ENCODE measurements around the gene FKBP11.
"Not testable (repeated sequence)": the region's sequence is repeated elsewhere in the genome, so short reads cannot be mapped to it uniquely, and the experiment has no call there.

FKBP11 gene

GRCh38 chr12:48924617-48925303 is 532 bp downstream of the FKBP11 start:
- Histone ChIP-seq H3K4me3 (peak overlapping the region; percentile 64 to 93 (median 82)), H3K27ac (peak overlapping the region; percentile 20 to 94 (median 82))

GRCh38 chr12:48923117-48923516 is 2.2 kb downstream of the FKBP11 start:
- no peak overlapping the region for H3K27ac ChIP-seq
- no peak overlapping the region for H3K4me3 ChIP-seq

- Histone ChIP-seq H3K4me3 (no peak overlapping the region), H3K27ac (peak overlapping the region in 8 of 21 experiments; percentile 6 to 82 (median 39))
Observed at GRCh38 chr12:48917857-48918537, 7.3 kb downstream of the FKBP11 start.

DNA sequence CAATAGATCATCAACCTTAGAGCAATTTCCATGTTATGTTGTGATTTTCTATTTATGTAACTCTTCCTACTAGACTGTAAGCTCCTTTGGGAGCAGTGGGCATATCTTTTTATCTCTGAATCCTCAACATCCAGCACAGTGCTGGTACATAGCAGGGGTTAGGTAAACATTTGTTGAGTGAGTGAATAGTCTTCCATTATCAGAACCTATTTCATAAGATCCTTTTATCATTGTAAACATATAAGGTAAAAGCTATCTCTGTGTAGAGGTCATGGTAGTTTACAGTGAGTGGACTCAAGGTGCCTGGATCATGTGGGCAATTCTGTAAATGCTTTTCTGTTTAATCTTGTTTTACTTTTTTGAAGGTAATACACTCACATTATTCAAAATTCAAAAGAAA is 15.1 kb downstream of the FKBP11 start:
- no peak overlapping the region for H3K4me3 ChIP-seq
- H3K27ac ChIP-seq = no peak overlapping the region

- not testable (repeated sequence) for H3K27ac ChIP-seq, H3K4me3 ChIP-seq
Observed at GRCh38 chr12:48909698-48910097, 15.6 kb downstream of the FKBP11 start.

- H3K27ac ChIP-seq = no peak overlapping the region
Observed at GRCh38 chr12:48907245-48907644, 18.0 kb downstream of the FKBP11 start.

DNA sequence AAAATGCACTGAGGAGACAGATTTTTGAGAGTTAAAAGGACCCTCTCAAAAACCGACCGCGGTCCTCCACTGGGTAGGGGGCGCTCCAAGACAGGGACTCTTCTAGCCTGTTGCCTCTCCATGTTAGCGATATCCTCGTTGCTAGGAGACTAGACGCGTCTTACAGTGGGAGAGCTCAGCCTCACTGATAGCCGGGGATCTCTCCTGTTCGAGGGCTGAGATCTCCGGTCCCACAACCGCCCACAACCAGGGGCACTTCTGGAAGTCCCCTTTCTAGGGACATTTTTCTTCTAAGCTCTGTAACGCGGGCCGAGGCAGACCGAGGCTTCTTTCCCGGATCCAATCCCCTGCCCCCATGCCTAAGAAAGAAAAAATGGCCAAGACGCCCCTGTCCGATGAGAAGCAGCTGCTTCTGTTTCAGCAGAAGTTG is 21.3 kb downstream of the FKBP11 start:
- peak overlapping the region in 2 of 21 experiments; percentile 25 to 32 for H3K27ac ChIP-seq
- peak overlapping the region in 5 of 7 experiments; percentile 3 to 42 (median 20) for H3K4me3 ChIP-seq

More at GRCh38 chr12:48907245-48907644, 18.0 kb downstream of the FKBP11 start:
- no peak overlapping the region for H3K4me3 ChIP-seq

DNA sequence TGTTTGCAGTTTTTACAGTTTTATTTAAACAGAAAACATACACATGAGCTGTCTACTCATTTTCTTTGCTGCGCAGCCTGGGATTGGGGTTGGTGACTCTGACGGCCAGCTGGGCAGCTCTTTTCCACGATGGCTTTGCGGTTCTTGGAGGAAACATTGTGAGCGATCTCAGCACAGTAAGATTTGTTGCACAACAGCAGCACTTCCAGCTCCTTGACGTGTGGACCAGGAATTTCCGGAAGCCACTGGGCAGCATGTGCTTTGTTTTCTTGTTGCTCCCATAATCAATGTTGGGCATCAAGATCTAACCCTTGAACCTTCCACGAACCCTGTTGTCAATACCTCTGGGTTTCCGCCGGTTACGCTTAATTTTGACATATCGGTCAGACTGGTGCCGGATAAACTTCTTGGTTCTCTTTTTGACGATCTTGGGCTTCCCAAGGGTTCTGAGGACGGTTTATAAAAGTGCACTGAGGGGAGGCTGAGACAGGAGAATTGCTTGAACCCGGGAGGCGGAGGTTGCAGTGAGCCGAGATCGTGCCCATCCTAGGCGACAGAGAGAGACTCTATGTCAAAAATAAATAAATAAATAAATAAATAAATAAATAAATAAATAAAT is 21.8 kb downstream of the FKBP11 start:
- Histone ChIP-seq H3K27ac (no peak overlapping the region), H3K4me3 (peak overlapping the region in 1 of 7 experiments; percentile 42)

DNA sequence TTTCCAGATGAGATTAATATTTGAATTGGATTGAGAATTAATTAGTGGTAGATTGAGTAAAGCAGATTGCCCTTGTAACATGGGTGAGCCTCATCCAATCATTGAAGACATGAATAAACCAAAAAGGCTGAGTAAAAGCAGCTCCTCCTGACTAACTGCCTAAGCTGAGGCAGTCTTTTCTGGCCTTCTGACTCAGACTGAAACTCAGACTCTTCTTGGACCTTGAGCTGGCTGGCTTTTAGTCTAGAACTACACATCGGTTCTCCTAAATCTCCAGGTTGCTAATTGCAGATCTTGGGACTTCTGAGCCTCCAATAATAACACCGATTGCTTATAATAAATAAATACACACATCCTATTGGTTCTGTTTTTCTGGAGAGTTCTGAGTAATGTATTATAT is 24.0 kb downstream of the FKBP11 start:
- H3K4me3 ChIP-seq = no peak overlapping the region
- no peak overlapping the region for H3K27ac ChIP-seq

DNA sequence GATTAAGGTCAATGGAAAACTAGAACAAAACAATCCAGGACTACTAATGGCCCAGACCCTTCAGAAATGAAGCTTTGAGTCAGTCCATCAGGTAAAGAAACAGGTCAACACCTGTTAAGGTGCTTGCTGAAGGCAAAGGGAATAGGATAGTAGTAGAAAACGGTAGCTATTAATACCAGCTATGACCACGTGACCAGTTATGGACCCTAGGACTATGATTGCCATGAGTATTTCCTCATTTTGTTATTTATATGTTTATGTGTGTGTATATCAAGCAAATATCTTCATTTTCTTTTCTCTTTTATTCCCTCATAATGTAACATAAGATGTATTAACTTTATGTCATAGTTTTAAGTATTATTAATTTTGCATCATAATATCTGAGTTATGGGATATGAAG is 25.6 kb downstream of the FKBP11 start:
- Histone ChIP-seq H3K27ac (no peak overlapping the region), H3K4me3 (no peak overlapping the region)

GRCh38 chr12:48894271-48894670 is 31.0 kb downstream of the FKBP11 start:
- Histone ChIP-seq H3K27ac (no peak overlapping the region), H3K4me3 (no peak overlapping the region)

DNA sequence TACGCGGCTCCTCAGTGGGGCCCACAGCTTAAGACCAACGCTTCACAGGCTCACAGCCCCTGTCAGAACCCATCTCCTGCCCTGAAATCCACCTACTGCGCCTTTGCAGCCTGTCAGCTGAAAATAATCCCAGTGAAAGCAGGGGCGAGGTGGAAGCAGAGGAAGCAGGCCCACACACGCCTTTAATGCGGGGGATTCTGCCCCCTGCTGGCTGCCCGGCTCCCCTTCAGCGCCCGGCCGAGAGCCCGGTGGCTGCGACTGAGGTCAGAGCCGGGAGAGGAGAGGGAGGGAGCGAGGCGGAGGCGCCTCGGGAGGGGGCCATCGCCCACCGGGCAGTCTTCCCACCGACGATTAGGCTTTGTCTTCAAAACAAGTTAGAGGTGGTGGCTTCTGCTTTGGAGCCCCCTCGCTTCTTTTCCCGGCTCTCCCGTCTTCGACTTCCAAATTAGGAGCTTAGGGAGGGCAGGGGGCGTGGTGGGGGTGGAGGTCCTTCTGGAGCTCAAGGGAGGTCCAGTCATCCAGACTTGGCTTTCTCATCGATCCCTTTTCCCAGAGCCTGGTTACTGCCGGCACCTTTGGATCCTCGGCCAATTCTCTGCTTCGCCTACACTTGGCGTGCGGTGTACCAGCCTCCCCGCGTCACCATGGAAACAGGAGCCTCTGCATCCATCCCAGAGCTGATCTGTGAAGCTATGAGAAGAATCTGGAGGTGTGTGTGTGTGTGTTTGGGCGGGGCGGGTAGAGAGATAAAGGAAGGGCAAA is 34.5 kb downstream of the FKBP11 start:
- Histone ChIP-seq H3K4me3 (peak overlapping the region in 1 of 7 experiments; percentile 21), H3K27ac (no peak overlapping the region)

GRCh38 chr12:48889679-48890078 is 35.6 kb downstream of the FKBP11 start:
- Histone ChIP-seq H3K4me3 (no peak overlapping the region), H3K27ac (no peak overlapping the region)

DNA sequence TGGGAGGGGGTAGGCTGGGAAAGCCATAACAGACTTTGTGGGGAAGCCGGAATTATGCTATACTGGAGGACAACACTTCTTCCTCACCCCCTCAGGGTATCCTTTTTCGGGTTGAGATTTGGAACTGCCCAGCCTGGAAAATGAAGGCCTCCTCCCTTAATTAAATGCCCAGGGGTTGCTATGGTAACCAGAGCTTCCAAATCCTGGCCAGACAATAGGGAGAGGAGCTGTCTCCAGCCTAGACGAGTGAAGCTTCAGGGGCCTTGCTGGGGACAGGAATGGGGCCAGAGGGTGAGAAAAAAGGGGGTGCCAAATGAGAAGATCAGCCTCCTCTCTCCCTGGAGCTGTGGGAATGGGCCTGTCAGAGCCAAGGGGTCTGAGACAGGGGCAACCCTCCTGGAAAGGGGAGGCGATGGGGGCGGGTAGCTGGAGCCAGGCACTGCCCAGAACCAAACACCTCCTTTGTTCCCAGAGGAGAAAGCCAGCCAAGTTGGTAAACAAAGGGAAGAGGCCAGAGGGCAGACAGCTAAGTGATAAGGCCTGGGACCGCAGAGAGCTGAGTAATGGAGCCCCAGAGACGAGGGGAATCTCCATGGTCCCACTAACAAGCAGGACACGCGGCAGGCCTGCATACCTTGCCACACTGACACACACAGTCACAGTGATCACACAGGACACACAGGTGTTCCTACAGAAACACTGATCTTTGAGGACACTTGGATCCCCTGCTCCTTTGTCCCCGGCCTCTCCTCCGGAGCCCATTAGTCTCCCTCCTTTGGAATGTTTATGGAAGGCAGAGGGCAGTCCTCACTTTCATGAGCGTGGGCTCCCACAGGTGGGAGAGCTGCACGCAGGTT is 41.8 kb downstream of the FKBP11 start:
- H3K27ac ChIP-seq = peak overlapping the region in 1 of 21 experiments; percentile 30

DNA sequence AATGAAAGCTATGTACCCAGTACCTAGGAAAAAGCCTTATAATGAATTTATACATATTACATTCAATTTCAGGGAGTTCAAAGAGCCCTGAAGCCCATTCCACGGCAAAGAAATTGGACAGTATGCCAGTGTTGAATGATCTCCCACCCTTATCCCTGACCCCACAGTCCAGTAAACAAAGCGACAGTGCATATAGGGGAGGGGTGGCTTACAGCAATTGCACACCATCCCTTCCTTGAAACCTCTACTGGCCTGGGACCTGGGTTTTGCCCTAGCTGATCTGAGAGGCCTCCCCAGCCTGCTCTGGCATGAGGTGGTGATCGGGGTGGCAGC is 42.4 kb downstream of the FKBP11 start:
- Histone ChIP-seq H3K27ac (peak overlapping the region in 3 of 21 experiments; percentile 30 to 44 (median 36)), H3K4me3 (no peak overlapping the region)

More for the DNA sequence above, 41.8 kb downstream of the FKBP11 start:
- H3K4me3 ChIP-seq = no peak overlapping the region

DNA sequence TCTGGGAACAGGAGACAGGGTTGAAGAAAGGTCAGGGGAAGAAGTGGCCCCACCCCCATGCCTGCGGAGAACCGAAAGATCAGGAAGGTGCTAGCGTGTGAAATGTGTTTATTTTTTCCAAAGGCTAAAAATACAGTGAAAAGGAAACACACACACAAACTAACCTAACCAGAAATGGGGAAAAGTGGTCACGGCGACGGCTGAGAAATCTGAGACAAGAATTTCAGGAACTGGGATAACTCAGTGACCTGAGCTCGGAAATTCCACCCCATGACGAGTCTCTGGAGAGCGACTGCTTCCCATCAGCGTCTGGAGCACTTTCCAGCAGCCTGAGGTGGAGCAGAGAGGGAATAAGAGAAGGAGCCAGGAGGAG is 43.0 kb downstream of the FKBP11 start:
- Histone ChIP-seq H3K27ac (peak overlapping the region in 1 of 21 experiments; percentile 36), H3K4me3 (no peak overlapping the region)

DNA sequence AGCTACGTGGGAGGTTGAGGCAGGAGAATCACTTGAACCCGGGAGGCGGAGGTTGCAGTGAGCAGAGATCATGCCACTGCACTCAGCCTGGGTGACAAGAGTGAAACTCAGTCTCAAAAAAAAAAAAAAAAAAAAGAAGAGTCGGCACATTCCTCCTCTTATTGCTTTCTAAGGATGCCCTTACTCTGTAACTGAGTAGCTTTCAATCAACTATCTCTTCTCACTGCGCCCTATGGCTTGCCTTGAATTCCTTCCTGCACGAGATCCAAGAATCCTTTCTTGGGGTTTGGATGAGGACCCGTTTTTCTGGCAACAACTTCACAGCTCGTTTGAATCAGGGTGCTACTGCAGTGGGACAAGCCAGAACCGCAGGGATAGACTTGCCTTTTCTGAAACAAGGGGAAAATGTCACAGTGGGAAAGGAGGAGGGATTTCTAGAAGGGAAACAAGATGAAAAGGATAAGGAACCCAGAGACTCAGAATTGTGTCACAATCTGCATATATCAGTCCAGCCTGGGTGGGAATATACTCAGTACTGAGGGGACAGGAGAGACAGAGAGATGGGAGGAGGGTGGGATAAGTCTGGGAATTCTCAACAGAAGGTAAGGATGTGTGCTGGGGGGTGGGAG is 43.5 kb downstream of the FKBP11 start:
- Histone ChIP-seq H3K4me3 (no peak overlapping the region), H3K27ac (no peak overlapping the region)

- H3K4me3 ChIP-seq = no peak overlapping the region
- H3K27ac ChIP-seq = no peak overlapping the region
Observed at GRCh38 chr12:48880647-48881046, 44.6 kb downstream of the FKBP11 start.

- no peak overlapping the region for H3K4me3 ChIP-seq
- no peak overlapping the region for H3K27ac ChIP-seq
Observed at GRCh38 chr12:48878548-48878947, 46.7 kb downstream of the FKBP11 start.
